PC-9 (cell line): Measurements from ENCODE around the gene THSD7B.

Experiments
- EZH2 ChIP-seq: fragments of 200-600 bp; sonication (generic); IDR thresholded peaks from 2 replicates; pipeline ENCODE4 v1.8.0; 2017; ENCODE audit warnings: antibody characterized with exemption, low read depth
- TF ChIP-seq, protein P1 (sequence below): fragments of 200-600 bp; sonication (generic); conservative IDR thresholded peaks from 2 replicates; pipeline ENCODE4 v1.6.1; 2017; ENCODE audit warnings: mixed run types, antibody characterized with exemption, mild to moderate bottlenecking, moderate library complexity

DNA sequence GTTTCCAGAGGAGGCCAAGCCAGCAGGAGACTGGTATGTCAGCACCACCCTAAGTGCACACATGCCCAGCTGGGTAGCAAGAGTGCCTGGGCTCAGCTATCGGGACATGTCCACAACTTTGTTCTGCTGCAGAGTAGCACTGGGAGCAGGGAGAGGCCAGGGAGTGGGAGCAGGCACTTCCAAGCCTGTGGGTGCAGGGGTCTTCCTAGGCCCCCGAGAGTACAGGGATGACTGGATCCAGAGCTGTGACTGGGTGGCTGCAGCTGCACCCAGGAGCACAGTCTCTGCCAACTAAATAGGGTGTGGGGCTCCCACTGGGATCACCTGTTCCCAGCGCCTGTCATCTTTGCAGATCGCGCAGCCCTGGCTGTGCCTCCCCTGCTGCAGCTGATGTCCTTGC, 943.0 kb downstream of the THSD7B start:
- TF ChIP-seq, protein P1, sequence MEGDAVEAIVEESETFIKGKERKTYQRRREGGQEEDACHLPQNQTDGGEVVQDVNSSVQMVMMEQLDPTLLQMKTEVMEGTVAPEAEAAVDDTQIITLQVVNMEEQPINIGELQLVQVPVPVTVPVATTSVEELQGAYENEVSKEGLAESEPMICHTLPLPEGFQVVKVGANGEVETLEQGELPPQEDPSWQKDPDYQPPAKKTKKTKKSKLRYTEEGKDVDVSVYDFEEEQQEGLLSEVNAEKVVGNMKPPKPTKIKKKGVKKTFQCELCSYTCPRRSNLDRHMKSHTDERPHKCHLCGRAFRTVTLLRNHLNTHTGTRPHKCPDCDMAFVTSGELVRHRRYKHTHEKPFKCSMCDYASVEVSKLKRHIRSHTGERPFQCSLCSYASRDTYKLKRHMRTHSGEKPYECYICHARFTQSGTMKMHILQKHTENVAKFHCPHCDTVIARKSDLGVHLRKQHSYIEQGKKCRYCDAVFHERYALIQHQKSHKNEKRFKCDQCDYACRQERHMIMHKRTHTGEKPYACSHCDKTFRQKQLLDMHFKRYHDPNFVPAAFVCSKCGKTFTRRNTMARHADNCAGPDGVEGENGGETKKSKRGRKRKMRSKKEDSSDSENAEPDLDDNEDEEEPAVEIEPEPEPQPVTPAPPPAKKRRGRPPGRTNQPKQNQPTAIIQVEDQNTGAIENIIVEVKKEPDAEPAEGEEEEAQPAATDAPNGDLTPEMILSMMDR = no peak
- no peak for TF ChIP-seq EZH2
